ENCODE results near the gene KCND3.
A peak's percentile ranks its signal among the peaks of the same experiment; 100 is the strongest.

Gene KCND3

GRCh38 chr1:111761717-111762116 lies 227.8 kb downstream of the KCND3 start:
- no peaks in the 10 kb centered on the region for H3K4me1 ChIP-seq (ENCODE audit: control insufficient read depth, insufficient read depth, low read length)
- no peak for TF ChIP-seq ZBTB17 (tag by site-specific recombination; IDR thresholded peaks at IDR 0.05)
- TF ChIP-seq ZNF768 (tag by site-specific recombination; IDR thresholded peaks at IDR 0.05), result no peak
- TF ChIP-seq ZNF121 (tag by site-specific recombination; IDR thresholded peaks at IDR 0.05), result no peak
- TF ChIP-seq RBAK (tag by site-specific recombination; IDR thresholded peaks at IDR 0.05), result no peak
- no peak for TF ChIP-seq PATZ1 (tag by site-specific recombination; IDR thresholded peaks at IDR 0.05)
- no peak for TF ChIP-seq ZNF423 (tag by site-specific recombination; IDR thresholded peaks at IDR 0.05)
- no peak for TF ChIP-seq PRDM10 (tag by site-specific recombination; IDR thresholded peaks at IDR 0.05)
- no peak for TF ChIP-seq ZNF645 (tag by site-specific recombination; IDR thresholded peaks at IDR 0.05)
- no peak for TF ChIP-seq TRIM28 (IDR thresholded peaks at IDR 0.05; ENCODE audit: borderline replicate concordance, low read length)
- TF ChIP-seq ZNF692 (tag by site-specific recombination; IDR thresholded peaks at IDR 0.05), result no peak
- no peak for TF ChIP-seq ZNF19 (tag by site-specific recombination; IDR thresholded peaks at IDR 0.05; ENCODE audit: low read depth)
- no peak for TF ChIP-seq ZNF449 (tag by site-specific recombination; IDR thresholded peaks at IDR 0.05)
- no peak for TF ChIP-seq YY2 (tag by site-specific recombination; IDR thresholded peaks at IDR 0.05)
- no peak overlapping the region for H3K27ac ChIP-seq (ENCODE audit: extremely low read depth, low read depth, low read length)
- H3K4me3 ChIP-seq (ENCODE audit: low read depth, low read length), result no peak overlapping the region
- H3K36me3 ChIP-seq (ENCODE audit: control insufficient read depth in 2 of 2, insufficient read depth in 1 of 2, low read length in 2 of 2), result peaks cover 41 to 94% of the 10 kb centered on the region in 2 experiments
- no peaks in the 10 kb centered on the region for H3K9me3 ChIP-seq (ENCODE audit: control insufficient read depth, insufficient read depth, low read depth, low read length)
- ChIA-PET POLR2A (no interaction called here), CTCF (interaction anchor here (0.8 to 1.5 kb wide), 2 partner anchors 47 to 253 kb away, joined by 3 to 5 read pairs; no protein-coding TSS in a partner anchor)

GRCh38 chr1:111758373-111758772 lies 231.1 kb downstream of the KCND3 start:
- H3K36me3 ChIP-seq (ENCODE audit: control insufficient read depth in 2 of 2, insufficient read depth in 1 of 2, low read length in 2 of 2), result peaks cover 32 to 60% of the 10 kb centered on the region in 2 experiments
- H3K27ac ChIP-seq (ENCODE audit: extremely low read depth, low read depth, low read length), result no peak overlapping the region
- POLR2A ChIA-PET, result no interaction called here
- peaks cover 4% of the 10 kb centered on the region; the same call in 1 of the 2 replicates for H3K4me1 ChIP-seq (ENCODE audit: control insufficient read depth, insufficient read depth, low read length)
- no peaks in the 10 kb centered on the region for H3K9me3 ChIP-seq (ENCODE audit: control insufficient read depth, insufficient read depth, low read depth, low read length)
- peak; percentile 50; the same call in 1 of the 2 replicates for TF ChIP-seq ZNF362 (tag by site-specific recombination; IDR thresholded peaks at IDR 0.05)
- TF ChIP-seq ZNF214 (tag by site-specific recombination; IDR thresholded peaks at IDR 0.05; ENCODE audit: borderline replicate concordance), result no peak
- TF ChIP-seq ZBTB17 (tag by site-specific recombination; IDR thresholded peaks at IDR 0.05), result peak; percentile 47; the same call in 1 of the 2 replicates
- CTCF ChIA-PET, result interaction anchor here (0.7 kb wide), 1 partner anchor 94 kb away, joined by 5 read pairs; no protein-coding TSS in a partner anchor
- H3K4me3 ChIP-seq (ENCODE audit: low read depth, low read length), result no peak overlapping the region
